ENCODE results near the gene NAPA.

DNA sequence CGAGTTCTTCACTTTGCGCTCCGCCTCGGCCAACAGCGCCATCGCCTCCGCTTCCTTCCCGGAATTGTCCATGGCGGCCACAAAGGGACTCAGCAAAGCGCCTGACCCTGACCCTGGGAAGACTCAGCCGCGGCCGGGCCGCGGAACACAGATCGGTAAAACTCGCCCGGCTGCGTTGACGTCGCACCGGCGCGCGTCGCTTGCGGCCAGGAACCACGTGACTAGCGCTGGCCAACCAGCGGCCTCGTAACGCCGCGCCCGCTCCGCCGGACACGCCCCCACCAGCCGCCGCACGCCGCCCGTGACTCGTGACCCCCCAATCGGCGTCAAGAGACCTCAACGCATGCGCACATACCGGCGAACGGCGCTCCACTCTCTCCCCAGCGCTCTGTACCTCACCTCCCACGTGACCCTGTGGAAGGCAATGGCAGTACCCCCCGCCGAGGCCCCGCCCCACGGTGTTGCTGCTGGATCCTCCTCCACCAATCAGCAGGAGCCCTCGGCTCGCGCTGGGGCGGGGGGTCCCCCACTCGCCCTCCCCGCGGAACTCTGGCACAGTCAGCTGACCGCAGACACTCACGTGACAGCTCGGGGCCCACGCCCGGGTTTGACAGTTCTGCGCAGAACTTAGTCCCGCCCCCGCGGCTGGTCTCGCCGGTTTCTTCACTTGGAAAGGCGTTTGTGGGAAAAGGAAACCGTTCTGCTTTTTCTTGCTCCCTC, at the start of gene NAPA:
- TF ChIP-seq POLR2A (IDR thresholded peaks at IDR 0.05) = peak; percentile 99 to 100
- TF ChIP-seq, protein P1, sequence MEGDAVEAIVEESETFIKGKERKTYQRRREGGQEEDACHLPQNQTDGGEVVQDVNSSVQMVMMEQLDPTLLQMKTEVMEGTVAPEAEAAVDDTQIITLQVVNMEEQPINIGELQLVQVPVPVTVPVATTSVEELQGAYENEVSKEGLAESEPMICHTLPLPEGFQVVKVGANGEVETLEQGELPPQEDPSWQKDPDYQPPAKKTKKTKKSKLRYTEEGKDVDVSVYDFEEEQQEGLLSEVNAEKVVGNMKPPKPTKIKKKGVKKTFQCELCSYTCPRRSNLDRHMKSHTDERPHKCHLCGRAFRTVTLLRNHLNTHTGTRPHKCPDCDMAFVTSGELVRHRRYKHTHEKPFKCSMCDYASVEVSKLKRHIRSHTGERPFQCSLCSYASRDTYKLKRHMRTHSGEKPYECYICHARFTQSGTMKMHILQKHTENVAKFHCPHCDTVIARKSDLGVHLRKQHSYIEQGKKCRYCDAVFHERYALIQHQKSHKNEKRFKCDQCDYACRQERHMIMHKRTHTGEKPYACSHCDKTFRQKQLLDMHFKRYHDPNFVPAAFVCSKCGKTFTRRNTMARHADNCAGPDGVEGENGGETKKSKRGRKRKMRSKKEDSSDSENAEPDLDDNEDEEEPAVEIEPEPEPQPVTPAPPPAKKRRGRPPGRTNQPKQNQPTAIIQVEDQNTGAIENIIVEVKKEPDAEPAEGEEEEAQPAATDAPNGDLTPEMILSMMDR (IDR thresholded peaks at IDR 0.05 in 4 of 5, conservative IDR thresholded peaks at IDR 0.05 in 1 of 5) = no peak
